HCT116 (cell line): ENCODE results near the gene GPT2.

Experiments used
- POLR2AphosphoS5 ChIP-seq: IDR thresholded peaks from 2 replicates; pipeline ENCODE4 v1.6.1; 2011; ENCODE audit warnings: mild to moderate bottlenecking, low read depth, low read length, moderate library complexity
- SP1 ChIP-seq: IDR thresholded peaks from 2 replicates; pipeline ENCODE4 v1.6.1; 2012; ENCODE audit warnings: low read depth
- YY1 ChIP-seq: IDR thresholded peaks from 2 replicates; pipeline ENCODE4 v1.6.1; 2011; ENCODE audit warnings: low read length, low read depth, moderate library complexity, mild to moderate bottlenecking; ENCODE audit not compliant: insufficient replicate concordance; ENCODE audit errors: extremely low read depth
- TF ChIP-seq, protein P1 (sequence below), 3 experiments: fragments of 200-600 bp in 1 of 3; sonication (generic) in 1 of 3; IDR thresholded peaks in 2 of 3; conservative IDR thresholded peaks in 1 of 3; 2 replicates each; pipeline ENCODE4 v1.5.1; 2012 to 2017; ENCODE audit warnings: low read depth in 2 of 3, low read length in 2 of 3, antibody characterized with exemption in 1 of 3, borderline replicate concordance in 1 of 3, control low read depth in 1 of 3, mild to moderate bottlenecking in 1 of 3, mixed read lengths in 1 of 3, mixed run types in 1 of 3, moderate library complexity in 1 of 3; ENCODE audit not compliant: insufficient read depth in 1 of 3

DNA sequence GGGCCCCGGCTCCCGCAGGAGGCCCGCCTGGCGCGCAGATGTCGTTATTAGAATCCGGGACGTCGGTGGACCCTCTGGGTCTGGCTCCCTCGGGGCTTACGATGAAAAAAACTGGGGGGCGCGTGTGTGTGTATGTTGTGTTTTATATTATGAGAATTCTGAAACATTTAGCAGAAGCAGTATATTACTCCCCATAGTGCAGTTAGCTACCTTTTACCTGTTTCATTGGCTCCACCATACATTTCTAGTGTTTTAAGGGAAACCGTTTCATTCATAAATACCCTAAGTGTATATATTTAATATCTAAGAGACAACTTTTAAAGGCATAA, 89.8 kb downstream of the GPT2 start:
- TF ChIP-seq, protein P1, sequence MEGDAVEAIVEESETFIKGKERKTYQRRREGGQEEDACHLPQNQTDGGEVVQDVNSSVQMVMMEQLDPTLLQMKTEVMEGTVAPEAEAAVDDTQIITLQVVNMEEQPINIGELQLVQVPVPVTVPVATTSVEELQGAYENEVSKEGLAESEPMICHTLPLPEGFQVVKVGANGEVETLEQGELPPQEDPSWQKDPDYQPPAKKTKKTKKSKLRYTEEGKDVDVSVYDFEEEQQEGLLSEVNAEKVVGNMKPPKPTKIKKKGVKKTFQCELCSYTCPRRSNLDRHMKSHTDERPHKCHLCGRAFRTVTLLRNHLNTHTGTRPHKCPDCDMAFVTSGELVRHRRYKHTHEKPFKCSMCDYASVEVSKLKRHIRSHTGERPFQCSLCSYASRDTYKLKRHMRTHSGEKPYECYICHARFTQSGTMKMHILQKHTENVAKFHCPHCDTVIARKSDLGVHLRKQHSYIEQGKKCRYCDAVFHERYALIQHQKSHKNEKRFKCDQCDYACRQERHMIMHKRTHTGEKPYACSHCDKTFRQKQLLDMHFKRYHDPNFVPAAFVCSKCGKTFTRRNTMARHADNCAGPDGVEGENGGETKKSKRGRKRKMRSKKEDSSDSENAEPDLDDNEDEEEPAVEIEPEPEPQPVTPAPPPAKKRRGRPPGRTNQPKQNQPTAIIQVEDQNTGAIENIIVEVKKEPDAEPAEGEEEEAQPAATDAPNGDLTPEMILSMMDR (IDR thresholded peaks at IDR 0.05 in 2 of 3, conservative IDR thresholded peaks at IDR 0.05 in 1 of 3; ENCODE audit: borderline replicate concordance in 1 of 3, insufficient read depth in 1 of 3, low read depth in 2 of 3, low read length in 2 of 3) = no peak
- no peak for TF ChIP-seq POLR2AphosphoS5
- no peak for TF ChIP-seq SP1
- no peak for TF ChIP-seq YY1
